Natural killer cell treated with Interleukin-12 subunit alpha and Interleukin-12 subunit beta and Interleukin-15 and Interleukin-18, amount 100 ng/mL, for 72 hours (primary cell): ENCODE measurements around the gene RBMS1. TPM values are rescaled to one million over a fixed set of nuclear protein-coding genes. Genes with fewer than 3 reads are reported as not detected.
A peak's percentile ranks its signal among the peaks of the same experiment; 100 is the strongest.
"Not testable (repeated sequence)": the region's sequence is repeated elsewhere in the genome, so short reads cannot be mapped to it uniquely, and the experiment has no call there.

Experiments used
- ATAC-seq, 2 donors: fragments of 150-1000 bp; cut with Tn5 transposase in 1 of 2; sonication (Bioruptor Pico), chemical (Tn5 transposase) in 1 of 2; 2 replicates each; pipeline ENCODE4 v1.10.0; 2021
- DNase-seq: peaks from one replicate; pipeline ENCODE4 v3.0.0; 2022; ENCODE audit warnings: low spot score
- H3K27ac Mint-ChIP-seq, 2 donors: 1 replicate in 1 of 2; 2 replicates in 1 of 2; pipeline ENCODE4 v1.8.0; 2022; ENCODE audit warnings: mixed read lengths in 2 of 2, mild to moderate bottlenecking in 1 of 2, moderate library complexity in 1 of 2
- H3K27me3 Mint-ChIP-seq, 2 donors: 1 replicate in 1 of 2; 2 replicates in 1 of 2; pipeline ENCODE4 v1.8.0; 2022; ENCODE audit warnings: mixed read lengths in 2 of 2
- H3K36me3 Mint-ChIP-seq: one replicate; pipeline ENCODE4 v1.8.0; 2022; ENCODE audit warnings: mixed read lengths
- H3K4me1 Mint-ChIP-seq, 2 donors: 1 replicate in 1 of 2; 2 replicates in 1 of 2; pipeline ENCODE4 v1.8.0; 2022; ENCODE audit warnings: low read depth in 2 of 2, mixed read lengths in 2 of 2, mild to moderate bottlenecking in 1 of 2
- H3K4me3 Mint-ChIP-seq: one replicate; pipeline ENCODE4 v1.8.0; 2022; ENCODE audit warnings: mixed read lengths
- H3K9me3 Mint-ChIP-seq: 2 replicates; pipeline ENCODE4 v1.8.0; 2022; ENCODE audit warnings: mixed read lengths
- total RNA-seq, 2 donors: library from RNA; stranded (reverse); gene quantifications; one replicate each; pipeline ENCODE4 v1.2.3, GENCODE V29; 2022

RBMS1 gene
- total RNA-seq, 2 donors from 2014 or later, result 59.4 to 86.1 TPM

GRCh38 chr2:160429248-160430000 is 64.2 kb downstream of the RBMS1 start:
- H3K4me1 Mint-ChIP-seq, result peaks cover 29 to 40% of the 10 kb centered on the region in 2 donors
- H3K4me3 Mint-ChIP-seq, result peak overlapping the region; percentile 77
- peaks cover 4% of the 10 kb centered on the region for H3K36me3 Mint-ChIP-seq
- peaks cover 3% of the 10 kb centered on the region for H3K9me3 Mint-ChIP-seq
- ATAC-seq, result peak in 1 of 2 donors; percentile 65
- H3K27ac Mint-ChIP-seq, result peak overlapping the region; percentile 91 to 98
- no peak for DNase-seq
- H3K27me3 Mint-ChIP-seq, result no peaks in the 10 kb centered on the region

DNA sequence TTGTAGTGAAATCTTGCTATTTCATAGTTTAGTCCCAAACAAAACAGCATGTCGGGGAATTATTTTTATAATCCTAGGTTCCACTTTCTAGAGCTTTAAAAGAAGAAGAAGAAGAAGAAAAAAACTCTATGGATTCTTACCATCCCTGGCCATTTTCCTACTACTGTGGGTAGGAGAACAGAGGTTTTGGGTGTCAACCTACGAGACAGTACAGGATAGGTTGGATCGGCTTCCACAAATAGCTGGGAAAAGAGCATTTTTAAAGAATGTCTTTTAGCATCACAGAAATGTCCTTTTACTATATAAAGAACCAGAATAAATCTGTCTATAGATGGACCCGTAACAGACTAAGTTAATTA is 65.2 kb downstream of the RBMS1 start:
- Mint-ChIP-seq H3K4me1 (peaks cover 33 to 44% of the 10 kb centered on the region in 2 donors), H3K9me3 (peaks cover 7% of the 10 kb centered on the region), H3K27me3 (no peaks in the 10 kb centered on the region), H3K4me3 (peak overlapping the region; percentile 77), H3K27ac (peak overlapping the region; percentile 91 to 98), H3K36me3 (peaks cover 9% of the 10 kb centered on the region)
- ATAC-seq (no peak), DNase-seq (no peak)

GRCh38 chr2:160427629-160428404 is 65.8 kb downstream of the RBMS1 start:
- H3K27me3 Mint-ChIP-seq, result no peaks in the 10 kb centered on the region
- peak overlapping the region; percentile 77 for H3K4me3 Mint-ChIP-seq
- peaks cover 10% of the 10 kb centered on the region for H3K36me3 Mint-ChIP-seq
- H3K27ac Mint-ChIP-seq, result peak overlapping the region; percentile 91 to 98
- ATAC-seq, result peak; percentile 78 to 86
- H3K4me1 Mint-ChIP-seq, result peaks cover 37 to 50% of the 10 kb centered on the region in 2 donors
- peak; percentile 68 for DNase-seq
- H3K9me3 Mint-ChIP-seq, result peaks cover 8% of the 10 kb centered on the region

GRCh38 chr2:160426604-160427003 is 67.0 kb downstream of the RBMS1 start:
- peaks cover 10% of the 10 kb centered on the region for H3K36me3 Mint-ChIP-seq
- H3K27ac Mint-ChIP-seq, result peak overlapping the region; percentile 76 to 98
- DNase-seq (no peak), ATAC-seq (no peak)
- no peaks in the 10 kb centered on the region for H3K27me3 Mint-ChIP-seq
- H3K9me3 Mint-ChIP-seq, result peaks cover 8% of the 10 kb centered on the region
- peaks cover 49 to 62% of the 10 kb centered on the region in 2 donors for H3K4me1 Mint-ChIP-seq
- peak overlapping the region; percentile 15 for H3K4me3 Mint-ChIP-seq

- Mint-ChIP-seq H3K27ac (peak overlapping the region; percentile 76 to 98), H3K27me3 (no peaks in the 10 kb centered on the region), H3K4me3 (peak overlapping the region; percentile 40), H3K9me3 (peaks cover 8% of the 10 kb centered on the region), H3K4me1 (peaks cover 58 to 69% of the 10 kb centered on the region in 2 donors), H3K36me3 (peaks cover 10% of the 10 kb centered on the region)
- DNase-seq, result no peak
- ATAC-seq, result no peak
Observed at GRCh38 chr2:160425434-160426151, 68.0 kb downstream of the RBMS1 start.

- Mint-ChIP-seq H3K36me3 (peaks cover 10% of the 10 kb centered on the region), H3K27me3 (no peaks in the 10 kb centered on the region), H3K4me3 (peak overlapping the region; percentile 53), H3K9me3 (peaks cover 5% of the 10 kb centered on the region), H3K4me1 (peaks cover 55 to 61% of the 10 kb centered on the region in 2 donors), H3K27ac (peak overlapping the region; percentile 69 to 73)
- DNase-seq (no peak), ATAC-seq (no peak)
Observed at GRCh38 chr2:160423126-160423525, 70.5 kb downstream of the RBMS1 start.

- H3K4me1 Mint-ChIP-seq, result peaks cover 52 to 58% of the 10 kb centered on the region in 2 donors
- peak overlapping the region; percentile 53 for H3K4me3 Mint-ChIP-seq
- H3K36me3 Mint-ChIP-seq, result peaks cover 10% of the 10 kb centered on the region
- DNase-seq, H3K9me3 Mint-ChIP-seq, H3K27me3 Mint-ChIP-seq: not testable (repeated sequence)
- H3K27ac Mint-ChIP-seq, result peak overlapping the region; percentile 69 to 73
- ATAC-seq, result peak; percentile 65 to 66
Observed at GRCh38 chr2:160421646-160422501, 71.7 kb downstream of the RBMS1 start.

GRCh38 chr2:160420711-160421110 is 72.9 kb downstream of the RBMS1 start:
- Mint-ChIP-seq H3K36me3 (peaks cover 6% of the 10 kb centered on the region), H3K27ac (peak overlapping the region; percentile 38 to 48), H3K4me1 (peaks cover 44 to 48% of the 10 kb centered on the region in 2 donors), H3K27me3 (no peaks in the 10 kb centered on the region), H3K4me3 (peak overlapping the region; percentile 11), H3K9me3 (peaks cover 5% of the 10 kb centered on the region)
- DNase-seq (no peak), ATAC-seq (no peak)

DNA sequence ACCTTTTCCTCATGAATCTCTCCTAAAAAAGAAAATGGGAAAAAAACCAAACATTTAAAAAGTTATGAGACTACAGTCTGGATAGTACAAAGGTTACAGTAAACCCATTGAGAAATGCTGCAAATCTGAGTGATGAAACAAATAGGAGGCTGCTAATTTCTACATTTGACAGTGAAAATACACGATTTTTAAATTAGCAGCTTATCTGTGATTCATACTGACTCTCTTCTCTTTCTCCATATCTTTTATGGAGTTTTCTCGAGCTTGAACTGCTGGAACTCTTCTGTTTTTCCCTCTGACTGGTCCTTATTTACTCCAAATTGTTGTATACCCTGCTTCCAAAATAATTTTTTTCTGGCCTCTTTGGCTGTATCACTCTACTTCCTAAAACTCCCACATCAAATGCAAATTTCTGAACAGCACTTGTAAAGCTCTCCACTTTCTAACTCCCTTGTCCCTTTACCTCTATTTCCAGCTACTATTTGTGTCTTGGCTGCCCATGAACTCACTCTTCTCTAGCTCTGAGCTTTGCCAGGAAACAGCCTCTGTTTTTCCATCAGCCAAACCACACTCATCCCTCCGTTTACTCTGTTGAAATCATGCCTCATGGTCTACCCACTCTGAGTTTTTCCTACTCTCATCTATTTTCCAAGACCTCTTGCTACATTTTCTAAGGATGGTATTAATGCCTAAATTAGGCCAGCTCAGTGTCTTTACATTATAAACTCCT is 73.7 kb downstream of the RBMS1 start:
- Mint-ChIP-seq H3K4me1 (peaks cover 40 to 43% of the 10 kb centered on the region in 2 donors), H3K27me3 (no peaks in the 10 kb centered on the region), H3K4me3 (peak overlapping the region; percentile 11), H3K9me3 (peaks cover 5% of the 10 kb centered on the region), H3K36me3 (peaks cover 6% of the 10 kb centered on the region), H3K27ac (peak overlapping the region; percentile 38 to 48)
- DNase-seq (no peak), ATAC-seq (no peak)

DNA sequence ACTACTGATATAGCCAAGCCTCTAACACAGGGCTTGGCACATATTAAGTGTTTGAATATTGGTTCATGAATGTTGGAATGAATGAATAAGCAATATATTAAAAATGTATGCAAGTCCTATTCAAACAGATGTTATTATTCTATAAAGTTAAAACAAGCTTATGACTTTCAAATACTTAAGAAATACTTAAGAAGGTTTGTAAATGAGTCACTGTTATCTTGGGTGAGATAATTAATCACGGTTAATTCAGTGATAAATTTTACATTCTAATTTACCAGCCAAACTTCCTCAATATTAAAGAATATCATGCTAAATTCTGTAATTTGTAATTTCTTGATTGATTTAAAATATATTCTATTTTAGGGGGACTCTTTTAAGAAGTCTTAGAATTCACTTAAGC is 74.8 kb downstream of the RBMS1 start:
- Mint-ChIP-seq H3K36me3 (peaks cover 6% of the 10 kb centered on the region), H3K9me3 (peaks cover 5% of the 10 kb centered on the region), H3K4me1 (peaks cover 40 to 43% of the 10 kb centered on the region in 2 donors), H3K27me3 (no peaks in the 10 kb centered on the region), H3K27ac (peak overlapping the region in 1 of 2 donors; percentile 27), H3K4me3 (no peak overlapping the region)
- DNase-seq (no peak), ATAC-seq (no peak)

- DNase-seq (no peak), ATAC-seq (no peak)
- Mint-ChIP-seq H3K4me3 (no peak overlapping the region), H3K36me3 (peaks cover 2% of the 10 kb centered on the region), H3K27me3 (no peaks in the 10 kb centered on the region), H3K9me3 (peaks cover 2% of the 10 kb centered on the region), H3K4me1 (peaks cover 36 to 39% of the 10 kb centered on the region in 2 donors), H3K27ac (peak overlapping the region in 1 of 2 donors; percentile 27)
Observed at GRCh38 chr2:160418398-160418765, 75.2 kb downstream of the RBMS1 start.

GRCh38 chr2:160417745-160418397 is 75.7 kb downstream of the RBMS1 start:
- H3K4me1 Mint-ChIP-seq, result peaks cover 33 to 36% of the 10 kb centered on the region in 2 donors
- no peaks in the 10 kb centered on the region for H3K27me3 Mint-ChIP-seq
- H3K27ac Mint-ChIP-seq, result peak overlapping the region in 1 of 2 donors; percentile 27
- no peaks in the 10 kb centered on the region for H3K9me3 Mint-ChIP-seq
- DNase-seq (no peak), ATAC-seq (peak in 1 of 2 donors; percentile 54)
- no peaks in the 10 kb centered on the region for H3K36me3 Mint-ChIP-seq
- H3K4me3 Mint-ChIP-seq, result no peak overlapping the region
